GM23338 (cell line): ENCODE data around the gene ABI2. TPM values are rescaled to one million over a fixed set of nuclear protein-coding genes. Genes with fewer than 3 reads are reported as not detected.

Experiments
- polyA plus RNA-seq: library from polyadenylated mRNA; unstranded; fragments of >200 nt; fragmentation: Nextera tagmentation; extraction: Ambion mirVana; gene quantifications from 2 replicates; pipeline ENCODE4 v1.2.1, GENCODE V29; 2016
- total RNA-seq: library from RNA; depleted of rRNA; stranded (reverse); fragments of >200 nt; shearing (Covaris generic); gene quantifications from 2 replicates; pipeline ENCODE4 v1.2.3, GENCODE V29; 2014; rRNA removed

The ABI2 gene
- total and polyA plus RNA-seq, 2 experiments from 2014 or later = 46.5 to 114 TPM

Other genes with a start within 250 kb of the ABI2 start
- gene CYP20A1, start 89.4 kb upstream of the ABI2 start, total RNA-seq = 18.5 and 21.0 TPM in 2 replicates
- 12.2 and 17.0 TPM in 2 replicates for gene CYP20A1, start 89.4 kb upstream of the ABI2 start, polyA plus RNA-seq
- 36.2 and 39.1 TPM in 2 replicates for gene RAPH1, start 206.9 kb downstream of the ABI2 start, total RNA-seq
- gene RAPH1, start 206.9 kb downstream of the ABI2 start, polyA plus RNA-seq = 5.0 and 6.6 TPM in 2 replicates